ENCODE data around the gene F12.
"Not testable (repeated sequence)": the region's sequence is repeated elsewhere in the genome, so short reads cannot be mapped to it uniquely, and the experiment has no call there.

F12 gene

DNA sequence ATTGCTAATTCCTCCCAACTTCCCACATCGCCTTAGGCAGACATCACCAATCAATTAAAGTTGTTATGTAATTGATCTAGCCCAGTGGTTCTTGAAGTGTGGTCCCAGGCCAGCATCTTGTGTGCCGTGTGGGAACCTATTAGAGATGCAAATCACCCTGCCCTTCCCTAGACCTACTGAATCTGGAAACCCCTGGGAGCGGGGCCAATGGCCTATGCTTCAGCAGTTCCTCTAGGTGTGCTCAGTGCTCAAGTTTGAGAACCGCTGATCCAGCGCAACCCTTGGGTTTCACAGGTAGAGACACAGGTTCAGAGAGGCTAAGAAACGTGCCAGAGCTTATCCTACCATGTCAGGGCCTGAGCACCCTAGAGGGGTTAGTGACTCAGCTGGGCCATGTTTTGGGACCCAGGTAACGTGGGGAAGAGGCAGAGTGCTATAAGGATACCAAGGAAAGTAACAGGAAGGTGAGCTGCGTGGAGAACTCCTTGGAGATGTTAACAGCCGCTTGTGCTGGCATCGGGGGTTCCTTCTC is 20.8 kb downstream of the F12 start:
- DNase-seq (ENCODE audit: low read depth in 2 of 2), result no peak

DNA sequence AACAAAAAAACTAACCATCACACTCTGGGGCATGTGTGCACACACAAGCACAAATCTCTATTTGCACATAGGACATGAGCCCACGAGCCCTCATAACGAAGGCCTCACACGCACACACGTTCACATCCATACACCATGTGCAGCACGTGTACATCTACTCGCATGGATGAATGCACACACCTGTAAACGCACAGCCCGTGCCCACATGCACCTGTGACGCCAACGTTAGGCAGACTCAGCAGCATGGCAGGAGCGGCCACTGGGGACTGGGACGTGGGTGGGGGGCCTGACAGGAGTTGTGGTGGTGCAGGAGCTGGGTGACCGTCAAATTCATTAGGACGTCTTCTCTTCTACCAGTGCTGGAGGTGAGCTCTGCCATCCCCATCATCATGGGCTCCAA is 22.0 kb downstream of the F12 start:
- no peak for DNase-seq (ENCODE audit: low read depth in 2 of 2)

DNA sequence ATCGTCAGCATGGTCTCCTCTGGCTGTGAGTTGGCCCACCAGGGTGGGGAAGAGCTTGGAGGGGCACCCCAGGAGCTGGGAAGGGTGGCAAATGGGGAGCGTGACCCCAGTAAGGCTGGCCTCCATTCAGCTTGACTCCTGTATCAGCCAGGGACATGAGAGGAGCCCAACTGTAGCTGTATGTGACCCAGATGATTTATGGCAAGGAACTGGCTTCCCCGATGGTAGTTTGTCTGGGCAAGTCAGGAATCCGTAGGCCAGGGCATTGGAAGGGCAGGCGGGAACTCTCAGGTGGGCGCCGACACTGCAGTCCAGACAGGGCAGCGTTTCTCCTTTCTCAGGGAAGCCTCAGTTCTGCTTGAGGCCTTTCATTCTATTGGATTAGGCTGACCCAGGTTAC is 22.8 kb downstream of the F12 start:
- no peak for DNase-seq (ENCODE audit: low read depth in 2 of 2)

DNA sequence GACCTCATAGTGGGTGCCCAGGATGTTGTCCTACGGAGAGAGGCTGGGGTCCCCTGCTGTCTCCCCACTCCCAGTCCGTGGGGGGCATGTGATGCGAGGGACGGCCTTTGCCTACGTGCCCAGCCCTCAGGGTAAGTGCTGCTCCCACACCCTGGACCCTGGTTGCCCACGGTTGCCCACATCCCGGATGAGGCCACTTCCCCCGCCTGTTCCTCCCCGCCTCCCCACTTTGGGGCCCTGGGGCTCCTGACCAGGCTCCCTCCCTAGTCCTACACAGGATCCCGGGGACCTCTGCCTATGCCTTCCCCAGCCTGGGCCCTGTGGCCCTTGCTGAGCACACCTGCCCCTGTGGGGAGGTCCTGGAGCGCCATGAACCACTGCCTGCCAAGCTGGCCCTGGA is 23.6 kb downstream of the F12 start:
- no peak for DNase-seq (ENCODE audit: low read depth in 2 of 2)

DNA sequence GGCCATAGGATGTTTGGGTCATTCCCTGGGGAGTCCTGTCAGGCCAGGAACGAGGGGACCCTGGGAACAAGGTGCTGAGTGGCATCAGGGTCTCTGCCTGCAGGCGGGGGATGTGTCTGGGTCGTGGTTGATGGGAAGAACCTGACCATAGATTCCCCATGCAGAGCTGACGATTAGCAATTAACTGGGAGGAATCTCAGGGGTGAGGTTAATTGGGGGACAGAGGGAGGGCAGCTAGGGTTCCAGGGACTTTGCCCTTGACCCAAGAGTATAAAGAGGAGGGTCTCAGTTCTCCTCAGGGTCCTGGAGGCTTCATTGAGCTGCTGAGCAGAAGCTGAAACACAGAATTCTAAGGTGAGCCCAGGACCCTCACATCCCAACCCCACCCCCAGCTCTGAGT is 25.2 kb downstream of the F12 start, which contains the start of gene SLC34A1:
SLC34A1 (plus strand) TSS at position 301 of the 400 bp plus-strand sequence. CDS start 1,308 bp downstream, outside the sequence.
- no peak for DNase-seq (ENCODE audit: low read depth in 2 of 2)

DNA sequence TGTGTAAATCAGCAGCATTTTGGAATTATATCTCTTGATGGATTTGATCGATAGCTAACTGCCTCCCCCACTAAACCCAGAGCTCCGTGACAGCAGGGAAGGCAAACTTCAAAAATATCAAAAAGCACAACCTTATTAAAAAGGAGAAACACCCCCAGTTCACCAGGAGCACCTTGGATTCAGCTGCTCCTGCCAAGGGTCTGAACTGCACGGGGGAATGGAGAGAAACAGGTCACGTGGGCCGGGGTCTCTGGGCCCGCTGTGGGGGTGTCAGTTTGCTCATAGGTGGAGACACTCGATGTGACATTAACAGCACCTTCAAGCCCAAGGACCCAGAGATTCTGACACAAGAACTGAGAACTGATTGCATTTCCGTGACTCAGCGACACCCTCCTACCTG is 26.2 kb downstream of the F12 start:
- DNase-seq (ENCODE audit: low read depth in 2 of 2), result no peak

DNA sequence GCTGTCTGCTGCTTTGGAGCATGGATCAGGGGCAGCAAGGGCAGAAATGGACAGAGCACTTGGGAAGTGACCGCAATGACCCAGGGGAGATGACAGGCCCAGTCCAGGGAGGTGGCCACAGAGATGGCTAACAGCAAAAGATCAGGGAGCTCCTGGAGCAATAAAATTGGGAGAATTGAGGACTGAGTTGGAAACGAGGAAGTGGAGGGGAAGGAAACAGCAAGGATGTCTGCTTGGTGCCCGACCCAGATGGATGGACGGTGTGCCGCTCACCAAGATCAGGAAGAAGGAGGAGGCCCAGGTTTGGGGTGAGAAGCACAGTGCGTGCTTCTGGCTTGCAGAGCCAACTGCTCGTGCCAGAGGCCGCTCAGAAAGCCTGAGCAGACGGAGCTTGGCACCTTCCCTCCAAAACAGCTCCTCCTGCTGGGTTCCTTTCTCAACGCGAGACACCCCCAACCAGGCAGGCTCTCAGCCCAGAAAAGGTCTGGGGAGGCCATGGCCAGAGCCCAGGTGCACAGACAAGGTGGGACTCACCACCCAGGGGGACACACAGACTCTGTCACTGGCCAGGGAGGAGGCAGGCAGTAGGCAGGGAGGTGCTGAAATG is 26.8 kb downstream of the F12 start:
- DNase-seq (ENCODE audit: low read depth in 2 of 2), result no peak

DNA sequence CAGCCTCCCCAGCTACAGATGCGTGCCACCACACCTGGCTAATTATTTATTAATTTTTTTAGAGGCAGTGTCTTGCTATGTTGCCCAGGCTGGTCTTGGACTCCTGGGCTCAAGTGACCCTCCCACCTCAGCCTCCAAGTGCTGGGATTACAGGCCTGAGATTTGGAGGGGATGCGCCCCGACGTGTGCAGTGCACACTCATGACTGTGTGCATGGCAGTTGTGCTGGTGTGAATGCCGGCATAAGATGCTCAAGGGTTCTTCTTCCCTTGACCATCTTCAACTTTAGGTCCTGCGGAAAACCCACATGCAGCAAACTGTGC is 28.6 kb downstream of the F12 start:
- DNase-seq (ENCODE audit: low read depth in 2 of 2), result no peak

DNA sequence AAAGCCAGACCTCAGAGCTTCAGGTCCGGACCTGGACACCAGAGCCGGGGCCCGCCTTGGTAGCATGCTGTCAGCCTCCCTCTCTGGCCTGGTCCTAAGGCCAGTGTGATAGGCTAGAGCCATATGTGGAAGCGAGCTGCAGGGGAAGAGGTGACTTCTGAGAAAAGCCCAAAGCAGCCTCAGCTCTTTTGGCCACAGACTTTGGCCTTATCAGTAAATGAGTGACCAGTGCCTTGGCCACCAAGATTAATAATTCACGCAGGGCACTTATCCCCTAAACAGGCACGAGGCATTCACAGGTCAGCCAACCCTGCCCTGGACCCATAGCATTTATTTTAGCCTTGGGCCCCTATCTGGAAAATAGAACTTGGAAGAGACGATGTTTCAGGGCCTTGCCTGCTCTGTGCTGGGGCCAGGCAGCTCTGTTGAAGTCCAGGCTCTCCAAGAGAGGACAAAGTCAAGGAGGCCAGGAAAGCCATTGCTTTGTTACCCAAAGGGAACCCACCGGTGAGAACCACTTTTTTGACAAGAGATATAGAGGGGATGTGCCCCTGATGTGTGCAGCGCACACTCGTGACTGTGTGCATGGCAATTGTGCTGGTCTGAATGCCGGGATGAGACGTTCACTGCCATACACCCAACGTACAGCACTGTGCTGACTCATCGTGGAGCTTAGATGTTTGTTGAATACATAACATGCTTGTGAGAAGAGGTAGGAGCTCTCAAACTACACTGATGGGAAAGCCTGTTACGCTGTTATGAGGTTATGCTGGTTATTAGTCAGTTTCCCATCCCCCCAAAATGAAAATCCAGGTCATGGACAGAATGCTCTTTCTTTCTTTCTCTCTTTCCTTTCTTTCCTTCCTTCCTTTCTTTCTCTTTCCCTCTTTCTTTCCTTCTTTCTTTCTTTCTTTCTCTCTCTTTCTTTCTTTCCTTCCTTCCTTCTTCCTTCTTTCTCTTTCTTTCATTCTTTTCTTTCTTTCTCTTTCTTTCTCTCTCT is 30.2 kb downstream of the F12 start:
- no peak for DNase-seq (ENCODE audit: low read depth in 2 of 2)

DNA sequence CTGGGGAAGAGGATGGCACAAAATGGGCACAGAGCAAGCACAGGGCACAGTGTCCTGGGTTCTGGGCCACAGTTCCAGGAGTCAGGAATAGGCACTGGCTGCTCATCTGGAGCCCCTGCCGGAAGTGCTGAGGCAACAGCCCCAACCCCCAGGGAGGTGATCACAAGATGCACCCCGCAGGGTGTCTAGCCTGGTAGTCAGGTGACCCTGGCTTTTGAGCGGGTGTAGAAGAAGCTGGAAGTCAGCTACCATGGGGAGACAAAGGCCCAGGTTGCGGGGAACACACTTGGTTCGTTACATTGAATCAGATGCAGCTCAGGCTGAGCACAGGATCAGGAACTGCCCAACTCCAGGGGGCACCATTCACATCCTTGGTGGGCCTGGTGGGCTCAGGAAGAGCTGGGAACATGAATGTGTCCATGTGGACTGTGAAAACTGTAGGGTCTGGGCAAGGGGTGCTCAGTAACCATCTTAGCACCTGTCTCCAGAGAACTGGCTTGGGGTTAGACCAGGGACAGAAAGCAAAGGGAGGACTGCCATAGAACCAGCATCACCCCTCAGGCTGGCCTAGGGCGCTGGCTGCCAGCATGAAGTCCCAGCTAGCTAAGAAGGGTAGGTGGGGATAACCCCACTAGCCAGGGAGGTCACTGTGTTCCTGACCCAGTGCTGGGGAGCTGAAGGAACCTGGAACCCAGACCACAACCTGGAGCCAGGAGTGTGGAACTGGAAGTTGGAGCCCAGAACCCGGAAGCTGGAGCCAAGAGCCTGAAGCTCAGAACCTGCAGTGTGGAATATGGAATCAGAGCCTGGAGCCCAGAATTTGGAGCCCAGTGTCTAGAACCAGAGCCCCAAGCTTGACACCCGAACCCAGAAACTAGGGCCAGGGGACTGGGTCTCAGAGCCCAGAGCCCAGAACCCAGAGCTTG is 31.2 kb downstream of the F12 start:
- DNase-seq (ENCODE audit: low read depth in 2 of 2), result no peak

DNA sequence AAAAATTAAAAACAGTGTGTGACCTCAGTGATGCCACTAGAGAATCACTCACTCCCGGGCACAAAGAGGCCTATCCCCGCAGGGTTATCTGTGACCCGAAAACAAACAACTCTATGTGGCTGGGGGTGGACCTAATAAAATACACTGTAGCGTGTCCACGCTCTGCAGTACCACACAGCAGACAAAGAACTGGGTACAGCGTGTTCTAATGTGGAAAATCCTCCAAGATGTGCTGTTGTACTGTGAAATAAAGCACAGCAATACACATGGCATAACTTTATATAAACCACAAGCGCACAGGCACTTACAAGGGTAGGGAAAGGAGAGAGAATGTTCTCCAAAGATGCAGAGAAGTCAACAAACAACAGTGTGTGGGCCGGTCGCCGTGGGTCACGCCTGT is 33.3 kb downstream of the F12 start:
- no peak for DNase-seq (ENCODE audit: low read depth in 2 of 2)

DNA sequence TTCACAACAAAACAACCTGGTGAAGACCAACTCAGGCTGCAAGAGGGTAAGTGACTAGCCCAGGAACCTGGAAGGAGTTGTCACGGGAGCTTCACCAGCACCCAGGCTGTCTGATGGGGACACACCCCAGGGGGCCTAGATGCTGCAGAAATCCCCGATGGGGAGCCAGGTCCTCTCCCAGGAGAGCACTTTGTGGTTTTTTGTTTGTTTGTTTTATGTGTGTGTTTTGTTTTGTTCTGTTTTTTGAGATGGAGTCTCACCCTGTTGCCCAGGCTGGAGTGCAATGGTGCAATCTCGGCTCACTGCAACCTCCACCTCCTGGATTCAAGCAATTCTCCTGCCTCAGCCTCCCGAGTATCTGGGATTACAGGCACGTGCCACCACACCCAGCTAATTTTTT is 33.8 kb downstream of the F12 start:
- DNase-seq (ENCODE audit: low read depth in 2 of 2), result not testable (repeated sequence)

DNA sequence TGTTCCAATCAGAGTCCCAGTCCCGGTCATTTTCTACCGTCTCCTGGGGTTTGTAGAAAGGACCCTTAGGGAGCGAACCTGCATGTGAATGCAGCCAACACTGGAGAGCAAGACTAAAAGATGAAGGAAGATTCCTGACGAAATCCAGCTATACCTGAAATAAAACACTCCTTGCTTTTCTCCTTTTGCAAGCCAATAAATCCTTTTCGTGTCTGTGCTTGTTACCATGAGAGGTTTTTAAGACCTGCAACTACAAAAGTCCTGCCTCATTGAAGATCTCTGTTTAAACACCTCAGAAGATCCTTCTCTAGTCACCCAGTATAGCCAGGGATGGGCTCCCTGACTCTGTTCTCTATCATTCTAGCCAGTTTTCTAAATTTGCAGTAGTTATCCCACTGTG is 35.2 kb downstream of the F12 start:
- DNase-seq (ENCODE audit: low read depth in 2 of 2), result no peak

DNA sequence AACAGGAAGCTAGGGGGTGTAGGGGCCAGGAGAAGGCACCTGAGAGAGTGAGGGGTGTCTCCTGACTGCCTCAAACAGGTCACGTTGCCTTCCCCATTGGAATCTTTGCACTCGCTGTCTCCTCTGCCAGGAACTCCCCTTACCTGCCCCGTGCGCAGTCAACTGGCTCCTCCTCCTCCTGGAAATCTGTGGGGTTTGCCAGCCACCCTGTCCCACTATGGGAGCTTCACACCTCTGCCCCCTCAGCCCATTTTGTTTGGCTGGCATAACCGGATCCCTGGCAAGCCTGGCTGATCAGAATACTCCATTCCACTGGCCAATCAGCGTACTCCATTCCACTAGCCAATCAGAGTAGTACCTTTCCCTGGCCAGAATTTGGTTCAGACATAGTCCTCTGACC is 35.6 kb downstream of the F12 start:
- no peak for DNase-seq (ENCODE audit: low read depth in 2 of 2)

DNA sequence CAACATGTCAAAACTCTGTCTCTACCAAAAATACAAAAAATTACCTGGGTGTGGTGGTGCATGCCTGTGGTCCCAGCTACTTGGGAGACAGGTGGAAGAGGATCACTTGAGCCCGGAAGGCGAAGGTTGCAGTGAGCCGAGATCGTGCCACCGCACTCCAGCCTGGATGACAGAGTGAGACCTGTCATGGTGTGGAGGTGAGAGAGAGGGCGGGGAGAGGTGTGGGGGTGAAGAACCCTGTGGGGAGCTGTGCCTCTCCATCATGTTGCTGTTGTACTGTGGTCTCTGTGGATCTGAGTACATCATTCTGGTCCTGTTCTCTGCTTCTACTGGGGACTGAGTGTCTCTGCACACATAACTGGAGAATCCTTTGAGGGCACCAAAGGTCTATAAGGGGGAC is 36.5 kb downstream of the F12 start:
- DNase-seq (ENCODE audit: low read depth in 2 of 2), result no peak

DNA sequence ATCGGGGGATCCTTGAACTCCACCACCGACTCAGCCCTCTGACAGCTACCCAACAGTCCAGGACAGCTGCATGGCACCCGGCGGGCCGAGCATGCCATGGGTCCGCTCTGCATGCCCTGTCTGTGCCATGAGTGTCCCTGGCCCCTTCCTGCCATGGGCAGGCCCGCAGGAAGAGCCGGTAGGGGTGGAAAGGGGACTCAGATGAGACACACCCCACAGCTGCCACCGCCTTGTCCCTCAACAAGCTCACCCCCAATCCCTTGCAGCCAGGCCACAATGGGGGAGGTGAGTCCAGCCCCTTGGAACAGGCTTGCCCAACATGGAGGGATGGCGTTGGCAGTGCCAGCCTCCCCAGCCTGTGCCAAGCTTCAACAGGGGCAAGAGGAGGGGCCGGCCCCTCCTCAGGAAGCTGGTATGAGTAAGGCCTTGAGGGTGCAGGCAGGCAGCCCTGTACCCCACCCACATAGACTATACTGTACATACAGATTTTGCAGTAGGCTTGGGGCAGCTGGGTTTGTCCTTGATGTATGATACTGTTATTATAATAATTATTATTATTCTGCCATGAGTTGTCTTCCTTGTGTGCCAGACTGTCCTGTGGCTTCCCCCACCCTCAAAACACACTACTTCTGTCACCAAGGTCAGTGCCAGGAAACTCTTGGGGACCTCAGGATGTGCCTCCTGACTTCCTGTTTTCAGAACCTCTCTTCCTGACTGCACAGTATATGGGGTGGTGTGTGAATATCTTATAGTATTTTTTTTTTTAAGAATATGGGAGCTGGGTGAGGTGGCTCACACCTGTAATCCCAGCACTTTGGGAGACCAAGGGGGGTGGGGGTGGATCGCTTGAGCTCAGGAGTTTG is 37.1 kb downstream of the F12 start:
- DNase-seq (ENCODE audit: low read depth in 2 of 2), result no peak

DNA sequence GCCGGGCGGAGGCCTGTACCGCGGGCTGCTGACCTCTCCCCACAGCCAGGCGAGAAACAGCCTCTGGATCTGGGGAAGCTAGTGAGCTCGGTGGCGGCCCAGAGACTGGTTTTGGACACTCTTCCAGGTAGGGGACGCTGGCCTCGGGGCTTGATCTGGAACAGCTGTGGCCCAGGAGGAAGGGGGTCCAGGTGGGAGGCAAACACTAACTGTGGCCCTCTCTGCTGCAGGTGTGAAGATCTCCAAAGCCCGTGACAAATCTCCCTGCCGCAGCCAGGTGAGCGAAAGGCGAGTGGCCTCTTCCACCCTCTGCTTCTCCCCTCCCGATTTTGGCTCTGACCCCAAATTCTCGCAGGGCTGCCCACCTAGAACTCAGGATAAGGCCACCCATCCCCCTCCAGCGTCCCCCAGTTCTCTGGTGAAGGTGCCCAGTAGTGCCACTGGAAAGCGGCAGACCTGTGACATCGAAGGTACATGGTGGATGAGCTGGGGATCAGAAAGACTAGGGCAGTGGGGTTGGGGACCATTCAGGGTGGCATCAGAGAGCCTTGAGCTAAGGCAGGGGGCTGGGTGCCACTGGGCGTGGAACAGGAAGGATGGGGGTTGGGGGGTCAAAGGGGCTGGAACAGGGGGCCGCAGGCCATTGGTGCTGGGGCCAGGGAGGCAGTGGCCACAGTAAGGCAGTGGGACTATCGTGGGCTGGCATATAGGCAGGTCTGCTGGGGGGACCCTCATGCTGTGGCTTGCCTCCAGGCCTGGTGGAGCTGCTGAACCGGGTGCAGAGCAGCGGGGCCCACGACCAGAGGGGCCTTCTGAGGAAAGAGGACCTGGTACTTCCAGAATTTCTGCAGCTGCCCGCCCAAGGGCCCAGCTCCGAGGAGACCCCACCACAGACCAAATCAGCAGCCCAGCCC is 38.0 kb downstream of the F12 start:
- DNase-seq (ENCODE audit: low read depth in 2 of 2), result no peak

DNA sequence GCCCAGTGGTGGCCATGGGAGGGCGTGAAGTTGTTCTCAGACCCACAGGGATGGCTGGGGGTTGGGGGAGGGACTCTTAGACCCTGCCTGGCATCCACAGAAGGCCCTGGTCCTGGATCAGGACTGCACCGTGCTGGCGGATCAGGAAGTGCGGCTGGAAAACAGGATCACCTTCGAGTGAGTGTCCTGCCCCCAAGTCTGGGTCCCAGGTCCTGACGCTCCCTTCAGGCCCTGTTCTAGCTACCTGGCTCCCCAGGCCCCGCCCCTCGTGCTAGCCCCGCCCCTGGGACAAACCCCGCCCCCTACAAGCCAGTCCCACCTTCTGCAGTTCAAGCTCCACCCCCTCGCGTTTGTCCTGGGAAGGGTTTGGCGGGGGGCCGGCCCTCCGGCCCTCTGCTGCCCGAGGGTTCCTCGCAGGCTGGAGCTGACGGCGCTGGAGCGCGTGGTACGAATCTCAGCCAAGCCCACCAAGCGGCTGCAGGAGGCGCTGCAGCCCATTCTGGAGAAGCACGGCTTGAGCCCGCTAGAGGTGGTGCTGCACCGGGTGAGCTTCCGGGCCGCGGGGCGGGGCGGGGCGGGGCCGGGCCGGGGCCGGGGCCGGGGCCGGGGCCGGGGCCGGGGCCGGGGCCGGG is 38.8 kb downstream of the F12 start:
- DNase-seq (ENCODE audit: low read depth in 2 of 2), result peak in 1 of 2 donors; percentile 30

DNA sequence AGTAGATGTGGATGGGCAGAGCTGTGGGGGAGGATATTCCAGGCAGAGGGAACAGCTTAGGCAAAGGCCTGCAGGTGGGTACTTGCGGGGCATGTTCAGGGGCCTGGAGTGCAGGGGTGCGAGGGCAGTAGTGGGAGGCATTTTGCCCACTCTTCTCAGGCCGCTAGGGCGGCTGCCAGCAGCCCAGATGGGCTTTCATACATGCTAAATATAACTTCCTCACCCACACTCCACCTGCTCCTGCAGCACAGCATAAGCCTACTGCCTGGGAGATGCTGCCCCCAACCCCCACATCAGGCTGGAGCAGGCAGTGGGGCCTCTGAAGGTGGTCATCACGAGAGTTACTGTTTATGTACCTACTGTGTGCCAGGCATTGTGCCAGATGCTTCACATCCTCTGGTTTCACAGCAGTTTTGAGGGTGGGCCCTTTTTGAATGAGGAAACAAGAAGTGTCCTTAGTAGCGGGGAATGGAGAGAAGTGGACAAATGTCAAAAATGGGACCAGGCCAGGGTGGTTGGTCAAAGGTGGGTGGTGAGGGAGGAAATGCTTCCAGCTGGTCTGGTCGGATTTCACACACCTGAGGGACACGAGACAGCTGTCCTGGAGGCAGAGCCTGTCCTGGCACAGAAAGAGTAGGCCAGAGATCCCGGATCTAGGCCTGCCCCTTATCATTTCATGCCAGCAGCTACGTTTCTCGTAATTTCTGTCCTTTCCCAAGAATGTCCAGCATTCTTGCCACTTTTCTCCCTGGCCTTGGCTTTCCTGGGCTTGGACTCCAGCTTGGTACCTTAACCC is 39.5 kb downstream of the F12 start:
- no peak for DNase-seq (ENCODE audit: low read depth in 2 of 2)

Measured in stimulated activated CD8-positive, alpha-beta memory T cell treated with anti-CD3 and anti-CD28 coated beads, Interleukin-7, amount 100 ng/mL, for 1 hour (primary cell).